Tibial nerve (tissue), 4 donors: Measurements from ENCODE around the gene FASTKD2. TPM values are rescaled to one million over a fixed set of nuclear protein-coding genes. Genes with fewer than 3 reads are reported as not detected.

ENCODE experiments used
- DNase-seq, 2 donors: peaks; one replicate each; pipeline ENCODE4 v3.0.0-alpha.2; 2019; ENCODE audit warnings: low spot score in 2 of 2
- H3K27ac ChIP-seq, 4 donors: fragments of 200-600 bp; sonication (generic) in 3 of 4; one replicate each; pipeline ENCODE4 v1.5.1; 2017 to 2019; ENCODE audit warnings: mild to moderate bottlenecking in 1 of 4
- H3K27me3 ChIP-seq, 2 donors: fragments of 200-600 bp; sonication (generic) in 1 of 2; one replicate each; pipeline versions ENCODE4 v1.5.1 to v1.6.0; 2017 to 2019
- H3K36me3 ChIP-seq, 3 donors: fragments of 200-600 bp; sonication (generic); one replicate each; pipeline ENCODE4 v1.5.1; 2018 to 2019
- H3K4me1 ChIP-seq, 4 donors: fragments of 200-600 bp; sonication (generic) in 3 of 4; one replicate each; pipeline ENCODE4 v1.5.1; 2017 to 2019
- H3K4me3 ChIP-seq, 4 donors: fragments of 200-600 bp; sonication (generic) in 3 of 4; one replicate each; pipeline ENCODE4 v1.5.1; 2017 to 2019; ENCODE audit warnings: mild to moderate bottlenecking in 1 of 4, moderate library complexity in 1 of 4
- H3K9me3 ChIP-seq, 4 donors: fragments of 200-600 bp; sonication (generic) in 3 of 4; one replicate each; pipeline ENCODE4 v1.5.1; 2017 to 2019
- CTCF ChIP-seq, 5 experiments: fragments of 200-600 bp in 3 of 5; fragments of 450-650 bp in 2 of 5; sonication (generic) in 3 of 5; IDR thresholded peaks; one replicate each; pipeline ENCODE4 v1.5.1; 2016 to 2019; ENCODE audit warnings: antibody characterized with exemption in 5 of 5, mild to moderate bottlenecking in 3 of 5, moderate library complexity in 2 of 5
- EP300 ChIP-seq, 2 donors: sonication (generic); formaldehyde crosslinking; IDR thresholded peaks; one replicate each; pipeline ENCODE4 v1.6.1; 2017; ENCODE audit warnings: antibody characterized with exemption in 2 of 2, mild to moderate bottlenecking in 1 of 2
- POLR2A ChIP-seq, 2 donors: fragments of 450-650 bp; IDR thresholded peaks; one replicate each; pipeline ENCODE4 v1.6.1; 2017; ENCODE audit warnings: antibody characterized with exemption in 2 of 2, mild to moderate bottlenecking in 2 of 2, moderate library complexity in 2 of 2
- WGBS, 2 donors: methylation state at CpG; one replicate each; pipeline ENCODE4 v1.1.5; 2018; 5-methylcytosine and 5-hydroxymethylcytosine counted together
- total RNA-seq, 4 donors: library from RNA; depleted of rRNA; stranded (reverse); fragments of >200 nt; gene quantifications; one replicate each; pipeline ENCODE4 v1.1.0, GENCODE V29; 2016

The FASTKD2 gene
- 10 to 100 TPM; 22.4 to 36.5 (median 26.8) TPM for total RNA-seq

- Histone ChIP-seq H3K9me3 (no peaks in the 10 kb centered on the region), H3K36me3 (peaks cover 0 to 32% (median 0%) of the 10 kb centered on the region in 3 donors), H3K4me3 (peak within 1 kb of the TSS; percentile 43 to 82 (median 78)), H3K27me3 (no peaks in the 10 kb centered on the region), H3K4me1 (peaks cover 0 to 44% (median 13%) of the 10 kb centered on the region in 4 donors), H3K27ac (peak within 1 kb of the TSS; percentile 21 to 88 (median 82))
- 0 to 1% methylated on average over 40 to 42 of the region's 46 CpGs for WGBS, 2 donors
- peak; percentile 55 to 83 for DNase-seq
- TF ChIP-seq POLR2A (IDR thresholded peaks at IDR 0.05) (peak; percentile 33 to 52), EP300 (IDR thresholded peaks at IDR 0.05) (peak; percentile 44 to 94), CTCF (IDR thresholded peaks at IDR 0.05) (peak in 1 of 5 experiments; percentile 11)
Measured at GRCh38 chr2:206765242-206766056, at the start of gene FASTKD2, which contains the start of gene MDH1B. Gene FASTKD2, plus strand, starts transcription at chr2:206765606. Its CDS starts 1,088 bp downstream, at chr2:206766694. Gene MDH1B, minus strand, starts transcription at chr2:206765328. Its CDS starts 57 bp downstream, at chr2:206765271.

- no peaks in the 10 kb centered on the region for H3K9me3 ChIP-seq
- no peak for DNase-seq
- H3K27ac ChIP-seq, result no peak overlapping the region
- no peaks in the 10 kb centered on the region for H3K36me3 ChIP-seq
- H3K4me1 ChIP-seq, result no peaks in the 10 kb centered on the region
- H3K4me3 ChIP-seq, result no peak overlapping the region
- TF ChIP-seq EP300 (IDR thresholded peaks at IDR 0.05) (no peak), CTCF (IDR thresholded peaks at IDR 0.05) (no peak), POLR2A (IDR thresholded peaks at IDR 0.05) (no peak)
- no peaks in the 10 kb centered on the region for H3K27me3 ChIP-seq
- 79 to 85% methylated on average over 3 of the region's 3 CpGs for WGBS, 2 donors
Measured at GRCh38 chr2:206716623-206717022, 48.8 kb upstream of the FASTKD2 start.

GRCh38 chr2:206718296-206718695 is 47.1 kb upstream of the FASTKD2 start, which contains the start of gene DYTN:
Gene DYTN, minus strand, starts transcription at chr2:206718396. Its CDS starts 117 bp downstream, at chr2:206718279.
- Histone ChIP-seq H3K9me3 (no peaks in the 10 kb centered on the region), H3K27ac (no peak within 1 kb of the TSS), H3K27me3 (no peaks in the 10 kb centered on the region), H3K4me3 (no peak within 1 kb of the TSS), H3K4me1 (no peaks in the 10 kb centered on the region), H3K36me3 (no peaks in the 10 kb centered on the region)
- DNase-seq, result no peak
- 60 to 74% methylated on average over 1 of the region's 1 CpG for whole genome bisulfite sequencing, 2 donors
- TF ChIP-seq CTCF (IDR thresholded peaks at IDR 0.05), result no peak
- no peak for TF ChIP-seq EP300 (IDR thresholded peaks at IDR 0.05)
- no peak for TF ChIP-seq POLR2A (IDR thresholded peaks at IDR 0.05)

- Histone ChIP-seq H3K27me3 (no peaks in the 10 kb centered on the region), H3K27ac (no peak overlapping the region), H3K4me1 (no peaks in the 10 kb centered on the region), H3K36me3 (no peaks in the 10 kb centered on the region), H3K9me3 (no peaks in the 10 kb centered on the region), H3K4me3 (no peak overlapping the region)
- TF ChIP-seq EP300 (IDR thresholded peaks at IDR 0.05) (no peak), CTCF (IDR thresholded peaks at IDR 0.05) (no peak), POLR2A (IDR thresholded peaks at IDR 0.05) (no peak)
- 85 to 86% methylated on average over 4 of the region's 4 CpGs for WGBS, 2 donors
- DNase-seq, result no peak
Measured at GRCh38 chr2:206721256-206721920, 44.0 kb upstream of the FASTKD2 start.

- DNase-seq, result no peak
- Histone ChIP-seq H3K4me1 (no peaks in the 10 kb centered on the region), H3K27ac (no peak overlapping the region), H3K27me3 (no peaks in the 10 kb centered on the region), H3K4me3 (no peak overlapping the region), H3K36me3 (no peaks in the 10 kb centered on the region), H3K9me3 (no peaks in the 10 kb centered on the region)
- 96 to 97% methylated on average over 1 of the region's 1 CpG for WGBS, 2 donors
- no peak for TF ChIP-seq EP300 (IDR thresholded peaks at IDR 0.05)
- TF ChIP-seq POLR2A (IDR thresholded peaks at IDR 0.05), result no peak
- TF ChIP-seq CTCF (IDR thresholded peaks at IDR 0.05), result no peak
Measured at GRCh38 chr2:206723288-206723687, 42.1 kb upstream of the FASTKD2 start.
